HepG2 (cell line): ENCODE data around the gene CHMP6.

Experiments used
- CTCF ChIP-seq: sonication (generic); formaldehyde crosslinking; IDR thresholded peaks from 2 replicates; pipeline ENCODE4 v1.5.0; 2020; ENCODE audit warnings: mild to moderate bottlenecking, missing genetic modification reagents, moderate library complexity
- PTBP1 ChIP-seq: fragments of 200-400 bp; formaldehyde crosslinking; IDR thresholded peaks from 2 replicates; pipeline ENCODE4 v1.6.1; 2018; ENCODE audit warnings: low read length, low read depth; ENCODE audit not compliant: poor library complexity, severe bottlenecking
- ZNF343 ChIP-seq: sonication (generic); formaldehyde crosslinking; IDR thresholded peaks from 2 replicates; pipeline ENCODE4 v1.4.0; 2020; ENCODE audit warnings: mild to moderate bottlenecking, missing genetic modification reagents
- ZNF431 ChIP-seq: sonication (generic); formaldehyde crosslinking; IDR thresholded peaks from 2 replicates; pipeline ENCODE4 v1.9.0; 2022; ENCODE audit warnings: missing genetic modification reagents, low read depth, mild to moderate bottlenecking, borderline replicate concordance

- TF ChIP-seq ZNF343 (CRISPR knock-in tag) (no peak), PTBP1 (no peak), ZNF431 (CRISPR knock-in tag) (no peak), CTCF (no peak)
Observed at GRCh38 chr17:81006891-81007290, 15.2 kb downstream of the CHMP6 start.
